Natural killer cell (primary cell): Measurements from ENCODE around the gene TEX51. TPM values are rescaled to one million over a fixed set of nuclear protein-coding genes. Genes with fewer than 3 reads are reported as not detected.

Experiments used
- ATAC-seq, 3 donors: fragments of 150-1000 bp in 2 of 3; fragments of 200-7000 bp in 1 of 3; cut with Tn5 transposase; 1 replicate in 1 of 3; 2 replicates in 2 of 3; pipeline ENCODE4 v1.10.0; 2021; ENCODE audit warnings: mild to moderate bottlenecking in 2 of 3, moderate library complexity in 2 of 3
- DNase-seq, 2 donors: peaks; one replicate each; pipeline versions ENCODE4 v3.0.0 to v3.0.0-alpha.2; 2013 to 2021; ENCODE audit warnings: mixed read lengths in 1 of 2
- H3K27ac ChIP-seq: one replicate; pipeline ENCODE4 v1.5.1; 2013; ENCODE audit warnings: mild to moderate bottlenecking, low read length
- H3K27me3 ChIP-seq: one replicate; pipeline ENCODE4 v1.6.1; 2013; ENCODE audit warnings: low read length; ENCODE audit not compliant: control insufficient read depth, insufficient read depth
- H3K36me3 ChIP-seq: one replicate; pipeline ENCODE4 v1.6.1; 2013; ENCODE audit warnings: low read length; ENCODE audit not compliant: control insufficient read depth, insufficient read depth
- H3K4me1 ChIP-seq: one replicate; pipeline ENCODE4 v1.6.1; 2013; ENCODE audit warnings: low read length; ENCODE audit not compliant: control insufficient read depth, insufficient read depth
- H3K4me3 ChIP-seq: one replicate; pipeline ENCODE4 v1.5.1; 2013; ENCODE audit warnings: low read length
- H3K9me3 ChIP-seq: one replicate; pipeline ENCODE4 v1.6.1; 2013; ENCODE audit warnings: low read length; ENCODE audit not compliant: control insufficient read depth, insufficient read depth
- H3K27ac Mint-ChIP-seq, 2 donors: one replicate each; pipeline ENCODE4 v1.8.0; 2022; ENCODE audit warnings: mild to moderate bottlenecking in 2 of 2, mixed read lengths in 2 of 2, moderate library complexity in 1 of 2
- H3K27me3 Mint-ChIP-seq, 2 donors: one replicate each; pipeline ENCODE4 v1.8.0; 2022; ENCODE audit warnings: low read depth in 2 of 2, mixed read lengths in 2 of 2
- H3K36me3 Mint-ChIP-seq: one replicate; pipeline ENCODE4 v1.8.0; 2022; ENCODE audit warnings: mixed read lengths
- H3K4me1 Mint-ChIP-seq, 2 donors: one replicate each; pipeline ENCODE4 v1.8.0; 2022; ENCODE audit warnings: mixed read lengths in 2 of 2
- H3K4me3 Mint-ChIP-seq: one replicate; pipeline ENCODE4 v1.8.0; 2022; ENCODE audit warnings: mild to moderate bottlenecking, moderate library complexity, mixed read lengths
- H3K9me3 Mint-ChIP-seq, 2 donors: one replicate each; pipeline ENCODE4 v1.8.0; 2022; ENCODE audit warnings: mixed read lengths in 2 of 2
- CTCF ChIP-seq: fragments of 200-600 bp; IDR thresholded peaks from one replicate; pipeline ENCODE4 v1.8.0; 2022; ENCODE audit warnings: antibody characterized with exemption
- WGBS: methylation state at CpG from one replicate; pipeline ENCODE4 v1.1.7; 2013; ENCODE audit warnings: missing lambda C conversion rate; ENCODE audit not compliant: insufficient coverage; 5-methylcytosine and 5-hydroxymethylcytosine counted together
- intact Hi-C: fragments of 100-400 bp; cut with micrococcal nuclease; formaldehyde crosslinking; loops from one replicate; pipeline ENCODE4 v1.14.2; 2022
- total RNA-seq, 4 donors: library from RNA; stranded (reverse); fragments of 120-200 nt in 1 of 4; gene quantifications; one replicate each; pipeline versions ENCODE4 v1.2.3 to v1.2.4, GENCODE V29; 2013 to 2022

The TEX51 gene
- total RNA-seq, 3 donors from 2014 or later (not counting 1 experiment from before 2014, with no cell fraction given) = not detected

- no peaks in the 10 kb centered on the region for H3K27me3 ChIP-seq
- no peaks in the 10 kb centered on the region for H3K36me3 ChIP-seq
- Mint-ChIP-seq H3K36me3 (no peaks in the 10 kb centered on the region), H3K4me3 (no peak overlapping the region), H3K27me3 (peaks cover 0 to 2% of the 10 kb centered on the region in 2 donors), H3K27ac (no peak overlapping the region), H3K9me3 (peaks cover 0 to 2% of the 10 kb centered on the region in 2 donors), H3K4me1 (no peaks in the 10 kb centered on the region)
- no peaks in the 10 kb centered on the region for H3K9me3 ChIP-seq
- intact Hi-C loops = no loop called here
- no peak overlapping the region for H3K4me3 ChIP-seq
- no peak overlapping the region for H3K27ac ChIP-seq
- H3K4me1 ChIP-seq = no peaks in the 10 kb centered on the region
- 73% methylated on average over 3 of the region's 4 CpGs for WGBS
- ATAC-seq (no peak), DNase-seq (no peak)
- no peak for TF ChIP-seq CTCF
Measured at GRCh38 chr2:126896471-126896870, 2.2 kb upstream of the TEX51 start.

- Histone ChIP-seq H3K36me3 (no peaks in the 10 kb centered on the region), H3K4me3 (no peak overlapping the region), H3K27ac (no peak overlapping the region), H3K27me3 (no peaks in the 10 kb centered on the region), H3K4me1 (no peaks in the 10 kb centered on the region), H3K9me3 (no peaks in the 10 kb centered on the region)
- Mint-ChIP-seq H3K9me3 (peaks cover 0 to 2% of the 10 kb centered on the region in 2 donors), H3K36me3 (no peaks in the 10 kb centered on the region), H3K4me3 (no peak overlapping the region), H3K27ac (no peak overlapping the region), H3K27me3 (peaks cover 0 to 2% of the 10 kb centered on the region in 2 donors), H3K4me1 (no peaks in the 10 kb centered on the region)
- 73% methylated on average over 3 of the region's 4 CpGs for WGBS
- intact Hi-C loops = no loop called here
- TF ChIP-seq CTCF = no peak
- no peak for ATAC-seq
- no peak for DNase-seq
Measured at GRCh38 chr2:126899616-126900185, 1.0 kb downstream of the TEX51 start.

- Mint-ChIP-seq H3K27ac (no peak overlapping the region), H3K36me3 (no peaks in the 10 kb centered on the region), H3K4me3 (no peak overlapping the region), H3K9me3 (peaks cover 0 to 2% of the 10 kb centered on the region in 2 donors), H3K4me1 (no peaks in the 10 kb centered on the region), H3K27me3 (peaks cover 0 to 2% of the 10 kb centered on the region in 2 donors)
- 76% methylated on average over 9 of the region's 9 CpGs for WGBS
- H3K27ac ChIP-seq = no peak overlapping the region
- no peak overlapping the region for H3K4me3 ChIP-seq
- no peaks in the 10 kb centered on the region for H3K27me3 ChIP-seq
- H3K4me1 ChIP-seq = no peaks in the 10 kb centered on the region
- no peaks in the 10 kb centered on the region for H3K36me3 ChIP-seq
- intact Hi-C loops = no loop called here
- TF ChIP-seq CTCF = no peak
- DNase-seq = no peak
- ATAC-seq = no peak
- H3K9me3 ChIP-seq = no peaks in the 10 kb centered on the region
Measured at GRCh38 chr2:126900646-126901319, 2.1 kb downstream of the TEX51 start.

GRCh38 chr2:126901459-126901858, 2.8 kb downstream of the TEX51 start:
- Histone ChIP-seq H3K36me3 (no peaks in the 10 kb centered on the region), H3K4me1 (no peaks in the 10 kb centered on the region), H3K9me3 (no peaks in the 10 kb centered on the region), H3K27ac (no peak overlapping the region), H3K4me3 (no peak overlapping the region), H3K27me3 (no peaks in the 10 kb centered on the region)
- TF ChIP-seq CTCF = no peak
- Mint-ChIP-seq H3K4me3 (no peak overlapping the region), H3K27me3 (peaks cover 0 to 2% of the 10 kb centered on the region in 2 donors), H3K36me3 (no peaks in the 10 kb centered on the region), H3K9me3 (peaks cover 0 to 2% of the 10 kb centered on the region in 2 donors), H3K4me1 (no peaks in the 10 kb centered on the region), H3K27ac (no peak overlapping the region)
- DNase-seq (no peak), ATAC-seq (no peak)
- intact Hi-C loops = no loop called here
- 83% methylated on average over 2 of the region's 2 CpGs for WGBS
